Neural crest cell (in vitro differentiated cells): ENCODE measurements around the gene NTRK1. TPM values are rescaled to one million over a fixed set of nuclear protein-coding genes. Genes with fewer than 3 reads are reported as not detected.

Experiments used
- DNase-seq: peaks from one replicate; pipeline ENCODE4 v3.0.0; 2021; ENCODE audit warnings: low read depth, mixed read lengths, low spot score
- H3K27ac Mint-ChIP-seq: one replicate; pipeline ENCODE4 v1.8.0; 2021; ENCODE audit warnings: mild to moderate bottlenecking, mixed read lengths; ENCODE audit not compliant: unreplicated experiment
- H3K27me3 Mint-ChIP-seq: 2 replicates; pipeline ENCODE4 v1.8.0; 2021; ENCODE audit warnings: low read depth, mild to moderate bottlenecking, mixed read lengths
- H3K36me3 Mint-ChIP-seq: 2 replicates; pipeline ENCODE4 v1.8.0; 2021; ENCODE audit warnings: low read depth, mild to moderate bottlenecking, mixed read lengths
- H3K4me1 Mint-ChIP-seq: 2 replicates; pipeline ENCODE4 v1.8.0; 2021; ENCODE audit warnings: mixed read lengths
- H3K4me3 Mint-ChIP-seq: one replicate; pipeline ENCODE4 v1.8.0; 2021; ENCODE audit warnings: mild to moderate bottlenecking, mixed read lengths
- H3K9me3 Mint-ChIP-seq: 2 replicates; pipeline ENCODE4 v1.8.0; 2021; ENCODE audit warnings: mixed read lengths
- CTCF ChIP-seq: fragments of 200-600 bp; sonication (generic); conservative IDR thresholded peaks from 2 replicates; pipeline ENCODE4 v1.5.0; 2021; ENCODE audit warnings: antibody characterized with exemption, mild to moderate bottlenecking
- total RNA-seq: library from RNA; stranded (reverse); gene quantifications from 2 replicates; pipeline ENCODE4 v1.2.1, GENCODE V29; 2021

Gene NTRK1
- total RNA-seq, 1 donor from 2014 or later: 0.21 TPM

- no peak for TF ChIP-seq CTCF
- Mint-ChIP-seq H3K4me1 (peaks cover 26% of the 10 kb centered on the region), H3K4me3 (no peak overlapping the region), H3K9me3 (no peaks in the 10 kb centered on the region), H3K27me3 (peaks cover 21% of the 10 kb centered on the region), H3K27ac (no peak overlapping the region), H3K36me3 (no peaks in the 10 kb centered on the region)
- DNase-seq: no peak
Observed at GRCh38 chr1:156868341-156868740, 7.7 kb downstream of the NTRK1 start.

DNA sequence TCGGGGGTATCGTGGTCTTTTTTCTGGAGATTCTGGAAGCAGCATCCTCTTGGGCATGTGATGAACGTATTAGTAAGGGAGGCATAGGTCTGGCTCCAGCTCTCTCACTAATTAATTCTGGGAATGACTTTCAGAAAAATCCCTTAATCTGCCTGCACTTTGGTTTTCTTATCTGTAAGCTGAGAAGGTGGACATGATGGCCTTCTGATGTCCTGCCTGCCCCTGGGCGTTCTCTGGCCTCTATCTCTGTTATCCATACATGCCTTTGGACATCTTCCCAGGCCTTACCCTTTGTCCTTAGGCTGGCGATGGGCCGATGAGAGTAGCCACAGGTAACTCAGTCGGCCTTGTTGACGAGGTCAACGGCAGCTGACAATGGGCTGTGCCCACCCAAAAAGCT is 8.8 kb downstream of the NTRK1 start:
- DNase-seq: no peak
- Mint-ChIP-seq H3K9me3 (no peaks in the 10 kb centered on the region), H3K4me1 (peaks cover 16% of the 10 kb centered on the region), H3K27ac (no peak overlapping the region), H3K27me3 (peaks cover 10% of the 10 kb centered on the region), H3K4me3 (no peak overlapping the region), H3K36me3 (no peaks in the 10 kb centered on the region)
- no peak for TF ChIP-seq CTCF

GRCh38 chr1:156873659-156874058 is 13.0 kb downstream of the NTRK1 start:
- no peak for DNase-seq
- peaks cover 17% of the 10 kb centered on the region for H3K27me3 Mint-ChIP-seq
- H3K36me3 Mint-ChIP-seq: no peaks in the 10 kb centered on the region
- peaks cover 4% of the 10 kb centered on the region for H3K4me1 Mint-ChIP-seq
- H3K4me3 Mint-ChIP-seq: no peak overlapping the region
- TF ChIP-seq CTCF: no peak
- H3K27ac Mint-ChIP-seq: no peak overlapping the region
- no peaks in the 10 kb centered on the region for H3K9me3 Mint-ChIP-seq

- Mint-ChIP-seq H3K27me3 (peaks cover 19% of the 10 kb centered on the region), H3K9me3 (no peaks in the 10 kb centered on the region), H3K4me3 (no peak overlapping the region), H3K4me1 (peaks cover 4% of the 10 kb centered on the region), H3K36me3 (no peaks in the 10 kb centered on the region), H3K27ac (no peak overlapping the region)
- TF ChIP-seq CTCF: no peak
- DNase-seq: no peak
Observed at GRCh38 chr1:156874142-156874541, 13.5 kb downstream of the NTRK1 start.

- no peak for TF ChIP-seq CTCF
Observed at GRCh38 chr1:156874572-156875340, 14.1 kb downstream of the NTRK1 start.

More at GRCh38 chr1:156874572-156875340, 14.1 kb downstream of the NTRK1 start:
- H3K4me1 Mint-ChIP-seq: peaks cover 4% of the 10 kb centered on the region
- H3K4me3 Mint-ChIP-seq: no peak overlapping the region
- H3K9me3 Mint-ChIP-seq: no peaks in the 10 kb centered on the region
- H3K36me3 Mint-ChIP-seq: no peaks in the 10 kb centered on the region
- no peak for DNase-seq
- H3K27ac Mint-ChIP-seq: no peak overlapping the region
- peaks cover 16% of the 10 kb centered on the region for H3K27me3 Mint-ChIP-seq
